GM13976 (cell line): ENCODE results near the gene RBM33.
"Not testable (repeated sequence)": the region's sequence is repeated elsewhere in the genome, so short reads cannot be mapped to it uniquely, and the experiment has no call there.

ENCODE experiments used
- DNase-seq: peaks from one replicate; pipeline ENCODE4 v3.0.0; 2012; ENCODE audit warnings: low spot score
- in situ Hi-C: fragments of 300-500 bp; cut with MboI; formaldehyde crosslinking; loops from one replicate; pipeline ENCODE4 v1.12.0; 2022; ENCODE audit warnings: low sequenced_read_pairs, mixed read lengths, inconsistent platforms; ENCODE audit not compliant: unreplicated experiment
- TF ChIP-seq, protein P1 (sequence below): IDR thresholded peaks from 2 replicates; pipeline ENCODE4 v1.5.1; 2012; ENCODE audit warnings: borderline replicate concordance, mild to moderate bottlenecking; ENCODE audit not compliant: insufficient read depth; ENCODE audit errors: extremely low read depth, missing control alignments, control extremely low read depth

The RBM33 gene

DNA sequence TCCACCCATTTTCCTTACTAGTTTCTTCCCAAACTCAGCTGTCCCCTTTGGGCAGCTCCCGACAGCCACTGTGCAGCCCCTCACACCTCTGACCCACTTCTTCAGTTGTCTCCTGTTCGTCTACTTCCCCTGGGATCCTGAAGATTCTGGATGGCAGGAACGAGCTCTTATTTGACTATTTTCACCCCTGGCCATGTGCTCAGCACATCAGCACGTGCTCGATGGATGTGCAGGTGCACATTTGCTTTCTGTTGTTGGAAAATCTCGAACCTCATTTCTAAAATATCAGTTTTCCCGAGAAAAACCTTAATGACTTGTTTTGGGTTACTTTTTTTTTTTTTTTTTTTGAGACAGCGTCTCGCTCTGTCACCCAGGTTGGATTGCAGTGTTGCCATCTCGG lies 31.8 kb upstream of the RBM33 start:
- in situ Hi-C loops, result no loop called here
- TF ChIP-seq, protein P1, sequence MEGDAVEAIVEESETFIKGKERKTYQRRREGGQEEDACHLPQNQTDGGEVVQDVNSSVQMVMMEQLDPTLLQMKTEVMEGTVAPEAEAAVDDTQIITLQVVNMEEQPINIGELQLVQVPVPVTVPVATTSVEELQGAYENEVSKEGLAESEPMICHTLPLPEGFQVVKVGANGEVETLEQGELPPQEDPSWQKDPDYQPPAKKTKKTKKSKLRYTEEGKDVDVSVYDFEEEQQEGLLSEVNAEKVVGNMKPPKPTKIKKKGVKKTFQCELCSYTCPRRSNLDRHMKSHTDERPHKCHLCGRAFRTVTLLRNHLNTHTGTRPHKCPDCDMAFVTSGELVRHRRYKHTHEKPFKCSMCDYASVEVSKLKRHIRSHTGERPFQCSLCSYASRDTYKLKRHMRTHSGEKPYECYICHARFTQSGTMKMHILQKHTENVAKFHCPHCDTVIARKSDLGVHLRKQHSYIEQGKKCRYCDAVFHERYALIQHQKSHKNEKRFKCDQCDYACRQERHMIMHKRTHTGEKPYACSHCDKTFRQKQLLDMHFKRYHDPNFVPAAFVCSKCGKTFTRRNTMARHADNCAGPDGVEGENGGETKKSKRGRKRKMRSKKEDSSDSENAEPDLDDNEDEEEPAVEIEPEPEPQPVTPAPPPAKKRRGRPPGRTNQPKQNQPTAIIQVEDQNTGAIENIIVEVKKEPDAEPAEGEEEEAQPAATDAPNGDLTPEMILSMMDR, result no peak
- no peak for DNase-seq

DNA sequence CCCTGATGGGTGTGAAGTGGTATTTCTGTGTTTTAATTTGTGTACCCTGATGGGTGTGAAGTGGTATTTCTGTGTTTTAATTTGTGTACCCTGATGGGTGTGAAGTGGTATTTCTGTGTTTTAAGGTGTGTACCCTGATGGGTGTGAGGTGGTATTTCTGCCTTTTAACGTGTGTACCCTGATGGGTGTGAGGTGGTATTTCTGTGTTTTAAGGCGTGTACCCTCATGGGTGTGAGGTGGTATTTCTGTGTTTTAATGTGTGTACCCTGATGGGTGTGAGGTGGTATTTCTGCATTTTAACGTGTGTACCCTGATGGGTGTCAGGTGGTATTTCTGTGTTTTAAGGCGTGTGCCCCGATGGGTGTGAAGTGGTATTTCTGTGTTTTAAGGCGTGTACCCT lies 29.4 kb upstream of the RBM33 start:
- DNase-seq, in situ Hi-C loops: not testable (repeated sequence)

DNA sequence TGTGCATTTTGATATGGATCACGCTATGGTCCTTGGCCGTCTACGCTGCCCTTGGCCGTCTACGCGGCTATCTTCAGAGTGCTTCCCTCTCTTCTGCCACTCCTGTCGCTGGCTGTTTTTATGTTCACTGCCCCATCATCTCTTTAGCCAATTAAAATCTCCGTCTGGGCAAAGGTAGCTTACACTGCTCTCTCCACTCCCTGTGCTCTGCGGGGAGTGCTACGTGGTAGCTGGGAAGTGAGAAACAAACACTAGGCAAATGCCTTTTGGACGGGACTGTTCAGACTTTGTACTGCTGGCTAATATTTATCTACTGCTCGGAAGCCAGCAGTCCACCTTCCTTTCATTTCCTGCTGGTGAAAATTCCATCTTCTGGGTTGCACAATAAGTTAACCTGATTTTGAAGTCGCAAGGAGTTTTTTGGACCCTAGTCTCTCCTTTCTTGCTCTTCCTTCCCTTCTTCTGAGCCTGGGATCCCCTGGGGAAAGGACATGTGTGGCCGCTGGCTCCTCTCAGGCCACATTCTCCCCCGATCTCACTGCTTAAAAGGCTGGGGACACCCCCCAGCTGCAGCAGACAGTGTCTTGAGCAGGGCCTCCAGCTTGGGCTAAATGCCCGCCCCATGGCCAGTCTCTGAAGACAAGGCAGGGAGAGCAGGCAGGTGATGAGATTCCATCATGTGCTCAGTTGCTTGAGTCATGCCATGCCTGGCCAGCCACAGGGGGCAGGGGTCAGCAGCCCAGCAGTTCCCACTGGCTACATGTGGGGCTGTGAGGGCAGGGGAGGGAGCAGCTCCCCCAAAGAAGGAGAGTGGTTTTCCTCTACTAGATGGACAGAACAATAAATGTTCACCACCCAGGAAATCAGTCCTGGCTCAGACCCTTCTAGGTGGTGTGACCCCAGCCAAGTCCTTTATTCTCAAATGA lies 25.5 kb upstream of the RBM33 start:
- no peak for DNase-seq
- in situ Hi-C loops, result no loop called here

DNA sequence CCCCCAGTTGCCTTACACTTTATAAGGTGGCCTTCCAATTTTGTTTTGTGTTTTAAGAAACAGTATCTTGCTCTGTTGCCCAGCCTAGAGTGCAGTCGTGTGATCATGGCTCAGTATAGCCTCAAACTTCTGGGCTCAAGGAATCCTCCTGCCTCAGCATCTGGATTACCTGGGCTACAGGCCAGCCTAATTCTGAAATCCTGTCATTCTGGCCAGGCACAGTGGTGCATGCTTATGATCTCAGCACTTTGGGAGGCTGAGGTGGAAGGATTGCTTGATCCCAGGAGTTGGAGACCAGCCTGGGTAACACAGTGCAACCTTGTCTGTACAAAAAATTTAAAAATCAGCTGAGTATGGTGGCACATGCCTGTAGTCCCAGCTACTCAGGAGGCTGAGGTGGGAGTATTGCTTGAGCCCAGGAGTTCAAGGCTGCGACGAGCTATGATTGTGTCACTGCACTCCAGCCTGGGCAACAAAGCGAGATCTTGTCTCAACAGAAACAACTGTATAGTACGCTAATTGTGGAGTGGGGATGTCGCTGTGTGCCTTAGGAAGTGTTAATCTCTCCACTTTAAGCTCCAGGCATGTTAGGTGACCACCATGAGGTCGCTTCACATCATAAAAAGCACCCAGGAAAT lies 24.7 kb upstream of the RBM33 start:
- TF ChIP-seq, protein P1, result no peak
- DNase-seq, result no peak
- in situ Hi-C loops, result no loop called here

More for the DNA sequence above, 25.5 kb upstream of the RBM33 start:
- TF ChIP-seq, protein P1, result no peak

DNA sequence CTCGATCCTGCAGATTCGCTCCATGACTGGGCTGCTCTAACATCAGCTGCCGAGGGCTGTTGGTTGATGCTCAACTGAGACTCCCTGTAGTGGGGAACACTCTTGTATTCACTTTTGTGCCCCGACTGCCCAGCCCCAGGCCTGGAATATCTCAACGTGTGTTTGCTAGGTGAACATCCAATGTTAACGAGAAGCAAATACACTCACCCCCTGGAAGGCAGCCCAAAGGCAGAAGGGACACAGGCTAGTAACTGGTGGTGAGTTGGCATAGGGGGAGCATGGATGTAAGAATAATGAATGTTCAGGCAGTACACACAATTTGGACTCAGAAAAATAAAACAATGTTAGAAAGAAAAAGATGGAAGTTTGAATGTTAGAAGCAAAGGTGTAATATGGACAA lies 24.0 kb upstream of the RBM33 start:
- no peak for DNase-seq
- in situ Hi-C loops, result no loop called here
- TF ChIP-seq, protein P1, result no peak

DNA sequence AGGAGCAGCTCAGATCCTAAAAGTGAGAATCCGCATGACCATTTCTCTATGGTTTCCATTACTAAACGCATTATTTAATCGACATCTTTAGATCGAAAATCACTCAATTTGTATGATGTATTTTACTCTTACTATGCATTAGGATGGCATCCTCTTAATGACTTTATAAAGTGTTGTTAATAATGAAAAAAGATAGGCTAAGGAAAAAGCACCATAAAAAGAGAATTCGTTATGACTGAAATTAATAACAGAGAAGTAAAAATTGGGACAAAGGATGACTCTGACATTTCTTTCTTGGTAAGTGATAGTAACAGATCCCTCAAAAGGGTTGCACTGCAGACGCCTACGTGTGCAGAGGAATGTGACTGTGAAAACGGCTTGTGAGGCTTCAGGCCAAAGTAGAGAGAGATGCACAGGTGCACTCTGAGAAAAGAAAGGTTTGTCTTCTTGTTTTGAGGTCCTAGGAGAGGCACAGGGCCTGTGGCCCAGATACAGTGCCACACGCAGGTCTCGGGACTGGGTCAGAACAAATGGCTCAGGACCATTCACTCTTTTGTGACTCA lies 23.0 kb upstream of the RBM33 start:
- no peak for DNase-seq
- TF ChIP-seq, protein P1, result no peak
- in situ Hi-C loops, result no loop called here

DNA sequence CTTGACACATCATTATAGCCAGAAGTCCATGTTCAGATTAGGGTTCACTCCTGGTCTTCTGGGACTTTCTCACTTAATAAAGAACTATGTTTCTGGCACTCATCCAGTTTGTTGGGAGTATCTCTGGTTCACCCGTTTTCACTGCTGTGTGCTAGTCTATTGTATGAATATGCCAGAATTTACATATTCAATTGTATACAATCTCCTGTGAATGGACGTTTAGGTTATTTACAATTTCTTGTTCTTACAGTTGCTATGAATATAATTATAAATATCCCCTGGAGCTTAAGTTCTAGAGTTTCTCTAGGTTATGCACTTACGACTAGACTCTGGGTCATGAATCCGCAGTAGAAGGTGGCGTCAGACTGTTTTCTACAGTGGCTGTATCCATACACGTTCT lies 20.0 kb upstream of the RBM33 start:
- TF ChIP-seq, protein P1, result no peak
- in situ Hi-C loops, result no loop called here
- DNase-seq, result no peak
